GM12878 (cell line): Measurements from ENCODE around the gene SSH2. TPM values are rescaled to one million over a fixed set of nuclear protein-coding genes. Genes with fewer than 3 reads are reported as not detected.

Experiments used
- ATAC-seq: fragments of 200-7000 bp; cut with Tn5 transposase; 3 replicates; pipeline ENCODE4 v1.9.1; 2020; ENCODE audit warnings: mild to moderate bottlenecking, moderate library complexity
- BruUV-seq: library from RNA; stranded (reverse); fragments of 400-500 nt; replicated peaks from 2 replicates; lab custom pipeline; 2021; lab: Mats Ljungman, UMichigan
- CTCF ChIA-PET: fragments of 300-600 bp; sonication (Branson Sonifier 250); formaldehyde crosslinking; extraction: SDS; loops from one replicate; lab custom pipeline; 2021; ENCODE audit warnings: inconsistent platforms; lab: Yijun Ruan, JAX
- POLR2A ChIA-PET: fragments of 350-600 bp; formaldehyde crosslinking; extraction: SDS; loops from one replicate; lab custom pipeline; 2021; ENCODE audit warnings: inconsistent platforms; lab: Charles Lee
- RAD21 ChIA-PET: fragments of 300-600 bp; sonication (Branson Sonifier 250); formaldehyde crosslinking; loops from one replicate; lab custom pipeline; 2023; ENCODE audit warnings: antibody characterized with exemption; ENCODE audit not compliant: unreplicated experiment; lab: Charles Lee
- SMC1A ChIA-PET: fragments of 300-600 bp; sonication (Branson Sonifier 250); formaldehyde crosslinking; loops from one replicate; lab custom pipeline; 2023; ENCODE audit not compliant: unreplicated experiment, uncharacterized antibody; lab: Charles Lee
- DNase-seq: peaks from one replicate; pipeline ENCODE4 v3.0.0-alpha.2; 2011; ENCODE audit warnings: low read depth, low spot score
- FAIRE-seq: peaks from 3 replicates; lab custom pipeline; 2011; peaks lifted over from hg19 to GRCh38; lab: Jason Lieb, UNC
- H2AFZ ChIP-seq: 2 replicates; pipeline ENCODE4 v1.6.0; 2011; ENCODE audit warnings: low read depth, low read length, control low read depth; ENCODE audit not compliant: control insufficient read depth
- H3K27ac ChIP-seq: 2 replicates; pipeline ENCODE4 v1.5.1; 2011; ENCODE audit warnings: control low read depth; ENCODE audit not compliant: control insufficient read depth, insufficient read depth
- H3K27me3 ChIP-seq, 2 experiments: replicated peaks in 1 of 2; 2 replicates each; pipeline versions ENCODE4 v1.6.0 to v1.6.1; 2011; ENCODE audit warnings: low read length in 1 of 2; ENCODE audit not compliant: control insufficient read depth in 2 of 2, insufficient read depth in 2 of 2
- H3K36me3 ChIP-seq, 2 experiments: 2 replicates each; pipeline ENCODE4 v1.5.1; 2011; ENCODE audit warnings: low read length in 1 of 2; ENCODE audit not compliant: control insufficient read depth in 2 of 2, insufficient read depth in 2 of 2
- H3K4me1 ChIP-seq: 2 replicates; pipeline ENCODE4 v1.6.1; 2011; ENCODE audit warnings: mild to moderate bottlenecking, low read length, moderate library complexity, mixed read lengths; ENCODE audit not compliant: control insufficient read depth, insufficient read depth
- H3K4me2 ChIP-seq: 2 replicates; pipeline ENCODE4 v1.6.0; 2011; ENCODE audit warnings: control low read depth; ENCODE audit not compliant: control insufficient read depth, insufficient read depth
- H3K4me3 ChIP-seq: fragments of 200-600 bp; sonication (generic); 2 replicates; pipeline ENCODE4 v1.5.1; 2016
- H3K79me2 ChIP-seq: 2 replicates; pipeline ENCODE4 v1.6.0; 2011; ENCODE audit warnings: low read length; ENCODE audit not compliant: control insufficient read depth, insufficient read depth
- H3K9ac ChIP-seq: 2 replicates; pipeline ENCODE4 v1.8.0; 2011; ENCODE audit warnings: low read length, control low read depth, mixed read lengths; ENCODE audit not compliant: control insufficient read depth, insufficient read depth
- H3K9me3 ChIP-seq: replicated peaks from 3 replicates; pipeline ENCODE4 v1.5.1; 2011; ENCODE audit warnings: mild to moderate bottlenecking, low read length; ENCODE audit not compliant: control insufficient read depth, insufficient read depth
- H4K20me1 ChIP-seq: 2 replicates; pipeline ENCODE4 v1.6.0; 2011; ENCODE audit not compliant: control insufficient read depth, insufficient read depth
- IKZF2 ChIP-seq, 2 experiments: fragments of 450-650 bp; IDR thresholded peaks; 2 replicates each; pipeline ENCODE4 v1.6.1; 2017; ENCODE audit warnings: mild to moderate bottlenecking in 2 of 2, moderate library complexity in 2 of 2
- MTA2 ChIP-seq: fragments of 450-650 bp; IDR thresholded peaks from 2 replicates; pipeline ENCODE4 v1.6.1; 2016; ENCODE audit warnings: low read depth, mild to moderate bottlenecking, moderate library complexity
- NBN ChIP-seq: fragments of 450-650 bp; IDR thresholded peaks from 2 replicates; pipeline ENCODE4 v1.6.1; 2016
- POU2F2 ChIP-seq: IDR thresholded peaks from 3 replicates; pipeline ENCODE4 v1.6.1; 2011; ENCODE audit warnings: low read depth, mild to moderate bottlenecking, low read length, borderline replicate concordance
- SIN3A ChIP-seq: IDR thresholded peaks from 2 replicates; pipeline ENCODE4 v1.6.1; 2012; ENCODE audit warnings: low read depth, low read length, improper control_type of control experiment
- TCF3 ChIP-seq: IDR thresholded peaks from 2 replicates; pipeline ENCODE4 v1.6.1; 2012; ENCODE audit warnings: low read depth, mild to moderate bottlenecking, low read length, borderline replicate concordance; ENCODE audit not compliant: insufficient read depth
- ZNF384 ChIP-seq: IDR thresholded peaks from 2 replicates; pipeline ENCODE4 v1.6.1; 2012; ENCODE audit warnings: low read depth, mild to moderate bottlenecking, low read length, improper control_type of control experiment, borderline replicate concordance
- WGBS: methylation state at CpG from one replicate; pipeline ENCODE4 v1.1.6; 2016; ENCODE audit warnings: low lambda C conversion rate; ENCODE audit not compliant: insufficient replicate concordance, insufficient coverage; ENCODE audit errors: missing lambda C conversion rate; 5-methylcytosine and 5-hydroxymethylcytosine counted together
- in situ Hi-C: fragments of 300-500 bp; cut with MboI; formaldehyde crosslinking; loops from 9 replicates; pipeline ENCODE4 v1.14.3; 2018; ENCODE audit warnings: mixed read lengths
- intact Hi-C: fragments of 100-400 bp; cut with micrococcal nuclease; formaldehyde crosslinking; loops from one replicate; pipeline ENCODE4 v1.14.2; 2022; ENCODE audit not compliant: unreplicated experiment
- polyA plus RNA-seq, 11 experiments: library from polyadenylated mRNA; depleted of rRNA in 4 of 11; unstranded in 6 of 11; stranded (reverse) in 5 of 11; fragments of >200 nt; fragmentation: Nextera tagmentation in 4 of 11; fragmentation: Illumina TruSeq in 1 of 11; extraction: Ambion mirVana in 4 of 11; extraction: Trizol in 1 of 11; gene quantifications; 1 replicate in 1 of 11; 2 replicates in 10 of 11; pipeline versions ENCODE4 v1.2.1 to v1.2.3, GENCODE V29; 2011 to 2016; ENCODE audit warnings: inconsistent platforms in 2 of 11, missing spikeins in 2 of 11, low read depth in 1 of 11
- total RNA-seq, 4 experiments: library from RNA; depleted of rRNA in 3 of 4; stranded (reverse); fragments of >200 nt in 3 of 4; fragmentation: Illumina TruSeq in 1 of 4; extraction: Trizol in 1 of 4; gene quantifications; 2 replicates each; pipeline versions ENCODE4 v1.2.1 to v1.2.3, GENCODE V29; 2013 to 2021
- TF ChIP-seq, protein P1 (sequence below): IDR thresholded peaks from 2 replicates; pipeline ENCODE4 v1.6.1; 2012; ENCODE audit warnings: low read depth, low read length, improper control_type of control experiment
- TF ChIP-seq, protein P2 (sequence below): fragments of 450-650 bp; IDR thresholded peaks from 2 replicates; pipeline ENCODE4 v1.6.1; 2017; ENCODE audit warnings: low read depth, mild to moderate bottlenecking, moderate library complexity

The SSH2 gene
- total and polyA plus RNA-seq, 10 of the 15 experiments (the other 5 are each of a cell fraction or from before 2014, with no cell fraction given) = 9.3 to 65.9 (median 34.0) TPM

DNA sequence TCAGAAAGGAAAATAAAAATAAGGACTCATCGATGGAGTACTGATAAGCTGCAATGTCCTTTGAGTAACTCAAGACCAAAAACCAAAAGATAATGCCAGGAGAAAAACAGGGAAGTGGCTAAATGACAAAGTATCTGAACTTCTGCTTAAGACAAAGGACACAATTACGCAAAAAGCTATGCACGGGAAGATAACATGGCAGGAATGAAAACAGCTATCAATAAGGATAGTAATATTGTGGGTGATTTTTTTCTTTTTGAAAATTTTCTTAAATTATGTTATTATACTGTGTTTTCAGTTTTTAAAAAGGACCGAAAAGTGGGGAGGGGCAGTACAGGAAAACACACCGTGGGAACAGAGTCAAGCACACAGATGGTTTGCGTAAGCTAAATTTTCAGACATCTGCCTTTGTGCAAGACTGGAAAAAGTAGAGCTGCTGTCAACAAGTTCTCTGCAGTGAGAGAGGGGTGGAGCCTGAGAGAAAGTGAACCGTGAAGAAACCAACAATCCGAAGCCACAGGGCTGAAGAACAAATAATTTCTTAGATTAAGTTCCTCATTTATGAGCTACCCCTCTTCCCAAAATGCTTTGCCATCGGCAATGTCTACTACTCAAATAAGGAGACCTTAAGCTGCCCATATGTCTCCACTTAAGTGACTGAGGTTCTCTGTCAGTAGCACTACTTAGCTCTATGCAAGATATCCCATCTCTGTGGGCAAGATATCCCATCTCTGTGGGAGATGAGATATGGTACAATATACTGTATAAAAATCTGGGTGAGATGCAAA lies 207.4 kb downstream of the SSH2 start (continued):
- TF ChIP-seq POU2F2 (no peak; the same call in 2 of the 3 replicates), SIN3A (no peak)

GRCh38 chr17:29720551-29720950 lies 209.5 kb downstream of the SSH2 start:
- Histone ChIP-seq H2AFZ (no peak overlapping the region), H3K4me3 (no peak overlapping the region), H3K27ac (0 out of 2 replicates have a peak overlapping the region, but pooled peaks have one; percentile 9)
- intact Hi-C loops (no loop called here), in situ Hi-C loops (no loop called here)
- no peak for ATAC-seq
- 65% methylated on average over 3 of the region's 3 CpGs for WGBS
- TF ChIP-seq TCF3 (no peak), ZNF384 (0 out of 2 replicates have a peak, but pooled peaks have one; percentile 29), IKZF2 (IDR thresholded peaks at IDR 0.05) (peak in 1 of 2 experiments; percentile 16; a peak in 2 of 4 replicates), MTA2 (peak; percentile 31; the same call in 1 of the 2 replicates), NBN (0 out of 2 replicates have a peak, but pooled peaks have one; percentile 31)
- TF ChIP-seq, protein P1, sequence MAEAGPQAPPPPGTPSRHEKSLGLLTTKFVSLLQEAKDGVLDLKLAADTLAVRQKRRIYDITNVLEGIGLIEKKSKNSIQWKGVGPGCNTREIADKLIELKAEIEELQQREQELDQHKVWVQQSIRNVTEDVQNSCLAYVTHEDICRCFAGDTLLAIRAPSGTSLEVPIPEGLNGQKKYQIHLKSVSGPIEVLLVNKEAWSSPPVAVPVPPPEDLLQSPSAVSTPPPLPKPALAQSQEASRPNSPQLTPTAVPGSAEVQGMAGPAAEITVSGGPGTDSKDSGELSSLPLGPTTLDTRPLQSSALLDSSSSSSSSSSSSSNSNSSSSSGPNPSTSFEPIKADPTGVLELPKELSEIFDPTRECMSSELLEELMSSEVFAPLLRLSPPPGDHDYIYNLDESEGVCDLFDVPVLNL = no peak
- TF ChIP-seq, protein P2, sequence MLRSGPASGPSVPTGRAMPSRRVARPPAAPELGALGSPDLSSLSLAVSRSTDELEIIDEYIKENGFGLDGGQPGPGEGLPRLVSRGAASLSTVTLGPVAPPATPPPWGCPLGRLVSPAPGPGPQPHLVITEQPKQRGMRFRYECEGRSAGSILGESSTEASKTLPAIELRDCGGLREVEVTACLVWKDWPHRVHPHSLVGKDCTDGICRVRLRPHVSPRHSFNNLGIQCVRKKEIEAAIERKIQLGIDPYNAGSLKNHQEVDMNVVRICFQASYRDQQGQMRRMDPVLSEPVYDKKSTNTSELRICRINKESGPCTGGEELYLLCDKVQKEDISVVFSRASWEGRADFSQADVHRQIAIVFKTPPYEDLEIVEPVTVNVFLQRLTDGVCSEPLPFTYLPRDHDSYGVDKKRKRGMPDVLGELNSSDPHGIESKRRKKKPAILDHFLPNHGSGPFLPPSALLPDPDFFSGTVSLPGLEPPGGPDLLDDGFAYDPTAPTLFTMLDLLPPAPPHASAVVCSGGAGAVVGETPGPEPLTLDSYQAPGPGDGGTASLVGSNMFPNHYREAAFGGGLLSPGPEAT = peak; percentile 37; the same call in 1 of the 2 replicates
- TF ChIP-seq, all 136 proteins: peak for 5
- no peaks in the 10 kb centered on the region for H3K27me3 ChIP-seq
- BruUV-seq = no TSS peak
- no peak overlapping the region; the same call in 1 of the 2 replicates for H3K4me2 ChIP-seq
- DNase-seq (no peak), FAIRE-seq (no peak)
- ChIA-PET CTCF (interaction anchor here (0.8 to 5.0 kb wide), 4 partner anchors 15 to 104 kb away, joined by 3 to 50 read pairs (median 21); no protein-coding TSS in a partner anchor), SMC1A (interaction anchor here (1.1 to 10.9 kb wide), 9 partner anchors 9 to 210 kb away, joined by 3 to 297 read pairs (median 12); partner anchors contain the start of gene SSH2), POLR2A (interaction anchor here (0.5 to 4.5 kb wide), 6 partner anchors 9 to 211 kb away, joined by 3 to 87 read pairs (median 6); no protein-coding TSS in a partner anchor), RAD21 (interaction anchor here (4.0 to 5.4 kb wide), 3 partner anchors 8 to 37 kb away, joined by 31 to 144 read pairs (median 141); no protein-coding TSS in a partner anchor)
- H3K9ac ChIP-seq = no peak overlapping the region
- H3K36me3 ChIP-seq = no peaks in the 10 kb centered on the region; a peak in 1 of 4 replicates
- H3K4me1 ChIP-seq = peaks cover 54% of the 10 kb centered on the region
- no peaks in the 10 kb centered on the region for H4K20me1 ChIP-seq
- no peaks in the 10 kb centered on the region for H3K9me3 ChIP-seq
- H3K79me2 ChIP-seq = peaks cover 49% of the 10 kb centered on the region
